Measurements from ENCODE around the gene ATP1B3. TPM values are rescaled to one million over a fixed set of nuclear protein-coding genes. Genes with fewer than 3 reads are reported as not detected.

The ATP1B3 gene
- 30.8 TPM for total RNA-seq

DNA sequence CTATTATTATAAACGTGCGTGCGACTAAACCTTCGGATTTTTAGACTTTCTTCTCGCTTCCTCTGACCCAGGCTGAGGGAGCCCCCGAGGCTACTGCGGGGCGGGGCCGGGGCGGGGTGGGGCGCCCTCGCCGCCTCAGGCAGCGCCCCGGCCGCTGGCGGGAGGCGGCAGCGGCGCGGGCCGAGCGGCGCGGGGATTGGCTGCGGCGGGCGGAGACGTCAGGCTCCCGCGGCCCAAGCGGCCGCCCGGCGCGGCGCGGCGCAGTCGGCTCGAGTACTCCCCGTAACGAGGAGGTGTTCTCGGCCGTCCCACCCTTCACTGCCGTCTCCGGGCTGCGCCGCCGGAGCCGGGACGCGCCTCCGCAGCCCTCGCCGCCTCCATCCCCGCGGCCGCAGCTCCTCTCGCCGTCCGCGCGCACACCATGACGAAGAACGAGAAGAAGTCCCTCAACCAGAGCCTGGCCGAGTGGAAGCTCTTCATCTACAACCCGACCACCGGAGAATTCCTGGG lies at the start of gene ATP1B3:
ATP1B3 (plus strand) TSS at position 263 of the 510 bp plus-strand sequence; CDS start at position 422, 159 bp downstream.
- Histone ChIP-seq H3K27ac (ENCODE audit: low read depth, low read length) (peak within 1 kb of the TSS; percentile 91), H3K27me3 (ENCODE audit: control insufficient read depth in 3 of 3, insufficient read depth in 3 of 3, low read length in 3 of 3) (no peaks in the 10 kb centered on the region), H3K4me3 (ENCODE audit: low read length in 3 of 3) (peak within 1 kb of the TSS; percentile 85 to 89 (median 88)), H3K4me1 (ENCODE audit: control insufficient read depth in 3 of 3, insufficient read depth in 3 of 3, low read length in 3 of 3) (peaks cover 4 to 12% (median 10%) of the 10 kb centered on the region in 3 donors), H3K9me3 (ENCODE audit: control insufficient read depth in 3 of 3, low read length in 3 of 3) (no peaks in the 10 kb centered on the region), H3K36me3 (ENCODE audit: control insufficient read depth in 3 of 3, insufficient read depth in 3 of 3, low read length in 3 of 3) (no peaks in the 10 kb centered on the region), H3K9ac (ENCODE audit: low read depth in 1 of 3, low read length in 3 of 3) (peak within 1 kb of the TSS; percentile 87 to 89 (median 87))

GRCh38 chr3:141828487-141828886 lies 48.0 kb upstream of the ATP1B3 start:
- Histone ChIP-seq H3K27ac (ENCODE audit: low read depth, low read length) (no peak overlapping the region), H3K4me1 (ENCODE audit: control insufficient read depth in 3 of 3, insufficient read depth in 3 of 3, low read length in 3 of 3) (peaks cover 0 to 2% (median 0%) of the 10 kb centered on the region in 3 donors), H3K36me3 (ENCODE audit: control insufficient read depth in 3 of 3, insufficient read depth in 3 of 3, low read length in 3 of 3) (no peaks in the 10 kb centered on the region), H3K9me3 (ENCODE audit: control insufficient read depth in 3 of 3, low read length in 3 of 3) (no peaks in the 10 kb centered on the region), H3K27me3 (ENCODE audit: control insufficient read depth in 3 of 3, insufficient read depth in 3 of 3, low read length in 3 of 3) (peaks cover 0 to 2% (median 0%) of the 10 kb centered on the region in 3 donors), H3K4me3 (ENCODE audit: low read length in 3 of 3) (no peak overlapping the region), H3K9ac (ENCODE audit: low read depth in 1 of 3, low read length in 3 of 3) (no peak overlapping the region)

DNA sequence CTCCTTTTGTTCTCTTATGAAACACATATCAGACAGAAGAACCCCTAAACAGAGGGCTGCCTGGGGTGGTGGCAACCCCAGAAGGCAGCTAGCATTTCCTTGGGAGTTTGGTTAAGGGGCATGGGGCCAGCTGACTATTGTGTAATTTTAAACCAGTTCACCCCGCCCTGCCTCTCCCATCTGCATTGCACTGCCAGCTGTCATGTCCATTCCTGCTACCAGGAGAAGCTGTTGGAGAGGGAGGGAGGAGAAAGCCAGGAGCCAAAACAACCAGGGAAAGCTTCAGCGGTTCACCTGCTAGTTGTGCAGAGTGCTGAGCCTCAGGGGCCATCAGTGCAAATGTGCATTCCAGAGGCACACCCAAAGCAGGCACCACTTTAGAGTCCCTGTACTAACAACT lies 47.6 kb upstream of the ATP1B3 start:
- H3K9ac ChIP-seq (ENCODE audit: low read depth in 1 of 3, low read length in 3 of 3) = no peak overlapping the region
- peaks cover 0 to under 1% (median 0%) of the 10 kb centered on the region in 3 donors for H3K27me3 ChIP-seq (ENCODE audit: control insufficient read depth in 3 of 3, insufficient read depth in 3 of 3, low read length in 3 of 3)
- H3K27ac ChIP-seq (ENCODE audit: low read depth, low read length) = no peak overlapping the region
- H3K9me3 ChIP-seq (ENCODE audit: control insufficient read depth in 3 of 3, low read length in 3 of 3) = no peaks in the 10 kb centered on the region
- H3K4me3 ChIP-seq (ENCODE audit: low read length in 3 of 3) = no peak overlapping the region
- H3K4me1 ChIP-seq (ENCODE audit: control insufficient read depth in 3 of 3, insufficient read depth in 3 of 3, low read length in 3 of 3) = peaks cover 0 to 2% (median 0%) of the 10 kb centered on the region in 3 donors
- H3K36me3 ChIP-seq (ENCODE audit: control insufficient read depth in 3 of 3, insufficient read depth in 3 of 3, low read length in 3 of 3) = no peaks in the 10 kb centered on the region

DNA sequence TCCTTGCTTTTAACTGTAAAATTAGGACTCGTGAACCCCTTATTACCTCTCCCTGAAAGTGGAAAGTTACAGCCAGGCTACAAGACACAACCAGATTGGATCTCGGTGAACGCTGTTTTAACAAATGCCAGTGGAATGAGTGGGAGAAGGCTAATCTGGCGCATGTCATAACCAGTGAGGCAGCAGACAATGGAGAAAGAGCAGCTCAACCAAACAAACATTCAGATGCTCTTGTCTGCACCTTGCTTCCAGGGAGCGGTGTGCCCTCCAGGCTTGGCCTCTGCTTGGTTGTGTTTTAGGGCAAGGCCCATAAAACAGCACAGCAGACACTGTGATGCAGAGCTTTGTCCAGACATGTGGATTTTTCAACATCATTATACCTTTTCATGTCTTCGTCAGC lies 45.9 kb upstream of the ATP1B3 start:
- H3K27me3 ChIP-seq (ENCODE audit: control insufficient read depth in 3 of 3, insufficient read depth in 3 of 3, low read length in 3 of 3) = no peaks in the 10 kb centered on the region
- H3K4me3 ChIP-seq (ENCODE audit: low read length in 3 of 3) = no peak overlapping the region
- H3K27ac ChIP-seq (ENCODE audit: low read depth, low read length) = no peak overlapping the region
- no peaks in the 10 kb centered on the region for H3K9me3 ChIP-seq (ENCODE audit: control insufficient read depth in 3 of 3, low read length in 3 of 3)
- peaks cover 0 to 2% (median 0%) of the 10 kb centered on the region in 3 donors for H3K4me1 ChIP-seq (ENCODE audit: control insufficient read depth in 3 of 3, insufficient read depth in 3 of 3, low read length in 3 of 3)
- H3K36me3 ChIP-seq (ENCODE audit: control insufficient read depth in 3 of 3, insufficient read depth in 3 of 3, low read length in 3 of 3) = no peaks in the 10 kb centered on the region
- no peak overlapping the region for H3K9ac ChIP-seq (ENCODE audit: low read depth in 1 of 3, low read length in 3 of 3)

GRCh38 chr3:141834292-141834691 lies 42.2 kb upstream of the ATP1B3 start:
- no peak overlapping the region for H3K9ac ChIP-seq (ENCODE audit: low read depth in 1 of 3, low read length in 3 of 3)
- H3K9me3 ChIP-seq (ENCODE audit: control insufficient read depth in 3 of 3, low read length in 3 of 3) = no peaks in the 10 kb centered on the region
- no peak overlapping the region for H3K4me3 ChIP-seq (ENCODE audit: low read length in 3 of 3)
- H3K4me1 ChIP-seq (ENCODE audit: control insufficient read depth in 3 of 3, insufficient read depth in 3 of 3, low read length in 3 of 3) = no peaks in the 10 kb centered on the region
- H3K27me3 ChIP-seq (ENCODE audit: control insufficient read depth in 3 of 3, insufficient read depth in 3 of 3, low read length in 3 of 3) = no peaks in the 10 kb centered on the region
- H3K27ac ChIP-seq (ENCODE audit: low read depth, low read length) = no peak overlapping the region
- no peaks in the 10 kb centered on the region for H3K36me3 ChIP-seq (ENCODE audit: control insufficient read depth in 3 of 3, insufficient read depth in 3 of 3, low read length in 3 of 3)

DNA sequence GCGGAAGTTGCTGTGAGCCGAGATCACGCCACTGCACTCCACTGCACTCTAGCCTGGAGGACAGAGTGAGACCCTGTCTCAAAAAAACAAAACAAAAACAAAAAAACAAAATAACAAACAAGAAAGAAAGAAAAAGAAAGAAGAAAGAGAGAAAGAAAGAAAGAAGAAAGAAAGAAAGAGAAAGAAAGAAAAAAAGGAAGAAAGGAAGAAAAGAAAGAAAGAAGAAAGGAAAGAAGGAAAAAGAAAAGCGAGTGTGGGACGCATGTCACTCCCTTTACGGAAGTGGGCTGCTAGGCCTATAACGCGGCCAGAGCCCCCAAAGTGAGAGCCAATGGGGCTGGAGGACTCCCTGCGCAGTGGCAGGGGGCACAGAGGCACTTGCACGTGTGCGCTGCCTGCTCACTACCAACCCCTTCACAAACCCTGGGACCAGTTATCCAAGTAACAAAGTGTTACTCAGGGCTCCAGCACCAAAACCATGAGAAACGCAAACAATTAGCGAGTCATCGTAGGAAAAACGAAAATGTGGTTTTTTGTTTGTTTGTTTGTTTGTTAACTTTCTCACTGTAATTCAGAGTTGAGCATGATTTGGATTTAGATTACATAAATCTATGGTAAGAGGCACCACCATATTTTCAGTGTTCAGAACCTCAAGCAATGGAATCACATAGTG lies 40.8 kb upstream of the ATP1B3 start:
- Histone ChIP-seq H3K9ac (ENCODE audit: low read depth in 1 of 3, low read length in 3 of 3) (no peak overlapping the region), H3K36me3 (ENCODE audit: control insufficient read depth in 3 of 3, insufficient read depth in 3 of 3, low read length in 3 of 3) (no peaks in the 10 kb centered on the region), H3K4me1 (ENCODE audit: control insufficient read depth in 3 of 3, insufficient read depth in 3 of 3, low read length in 3 of 3) (no peaks in the 10 kb centered on the region), H3K27me3 (ENCODE audit: control insufficient read depth in 3 of 3, insufficient read depth in 3 of 3, low read length in 3 of 3) (no peaks in the 10 kb centered on the region), H3K4me3 (ENCODE audit: low read length in 3 of 3) (no peak overlapping the region), H3K27ac (ENCODE audit: low read depth, low read length) (no peak overlapping the region), H3K9me3 (ENCODE audit: control insufficient read depth in 3 of 3, low read length in 3 of 3) (no peaks in the 10 kb centered on the region)

DNA sequence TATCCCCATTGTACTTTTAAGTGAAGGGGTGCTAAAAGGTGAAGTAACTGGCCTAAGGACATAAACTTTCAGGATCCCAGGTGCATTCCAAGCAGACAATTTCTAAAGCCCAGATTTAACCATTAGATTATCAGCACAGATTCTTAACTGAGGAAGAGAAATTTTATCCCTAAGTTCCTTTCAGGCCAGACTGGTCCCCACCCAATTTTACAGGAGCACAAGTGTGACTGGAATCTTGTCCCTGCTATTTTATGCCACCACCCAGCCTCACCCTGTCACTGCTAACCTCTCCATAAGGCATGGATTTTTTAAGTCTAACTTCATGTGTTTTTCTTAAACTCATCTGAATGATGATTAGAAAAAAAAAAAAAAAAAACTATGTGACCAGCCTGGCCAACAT lies 37.1 kb upstream of the ATP1B3 start:
- H3K9ac ChIP-seq (ENCODE audit: low read depth in 1 of 3, low read length in 3 of 3) = no peak overlapping the region
- no peaks in the 10 kb centered on the region for H3K4me1 ChIP-seq (ENCODE audit: control insufficient read depth in 3 of 3, insufficient read depth in 3 of 3, low read length in 3 of 3)
- H3K27me3 ChIP-seq (ENCODE audit: control insufficient read depth in 3 of 3, insufficient read depth in 3 of 3, low read length in 3 of 3) = no peaks in the 10 kb centered on the region
- no peaks in the 10 kb centered on the region for H3K36me3 ChIP-seq (ENCODE audit: control insufficient read depth in 3 of 3, insufficient read depth in 3 of 3, low read length in 3 of 3)
- no peak overlapping the region for H3K4me3 ChIP-seq (ENCODE audit: low read length in 3 of 3)
- H3K9me3 ChIP-seq (ENCODE audit: control insufficient read depth in 3 of 3, low read length in 3 of 3) = no peaks in the 10 kb centered on the region
- H3K27ac ChIP-seq (ENCODE audit: low read depth, low read length) = no peak overlapping the region

- Histone ChIP-seq H3K27ac (ENCODE audit: low read depth, low read length) (no peak overlapping the region), H3K9ac (ENCODE audit: low read depth in 1 of 3, low read length in 3 of 3) (no peak overlapping the region), H3K9me3 (ENCODE audit: control insufficient read depth in 3 of 3, low read length in 3 of 3) (no peaks in the 10 kb centered on the region), H3K4me3 (ENCODE audit: low read length in 3 of 3) (no peak overlapping the region), H3K36me3 (ENCODE audit: control insufficient read depth in 3 of 3, insufficient read depth in 3 of 3, low read length in 3 of 3) (no peaks in the 10 kb centered on the region), H3K4me1 (ENCODE audit: control insufficient read depth in 3 of 3, insufficient read depth in 3 of 3, low read length in 3 of 3) (no peaks in the 10 kb centered on the region), H3K27me3 (ENCODE audit: control insufficient read depth in 3 of 3, insufficient read depth in 3 of 3, low read length in 3 of 3) (no peaks in the 10 kb centered on the region)
Measured at GRCh38 chr3:141840737-141841544, 35.5 kb upstream of the ATP1B3 start.

GRCh38 chr3:141844108-141844507 lies 32.3 kb upstream of the ATP1B3 start:
- no peak overlapping the region for H3K4me3 ChIP-seq (ENCODE audit: low read length in 3 of 3)
- no peaks in the 10 kb centered on the region for H3K27me3 ChIP-seq (ENCODE audit: control insufficient read depth in 3 of 3, insufficient read depth in 3 of 3, low read length in 3 of 3)
- no peaks in the 10 kb centered on the region for H3K9me3 ChIP-seq (ENCODE audit: control insufficient read depth in 3 of 3, low read length in 3 of 3)
- H3K4me1 ChIP-seq (ENCODE audit: control insufficient read depth in 3 of 3, insufficient read depth in 3 of 3, low read length in 3 of 3) = no peaks in the 10 kb centered on the region
- H3K36me3 ChIP-seq (ENCODE audit: control insufficient read depth in 3 of 3, insufficient read depth in 3 of 3, low read length in 3 of 3) = no peaks in the 10 kb centered on the region
- no peak overlapping the region for H3K9ac ChIP-seq (ENCODE audit: low read depth in 1 of 3, low read length in 3 of 3)
- H3K27ac ChIP-seq (ENCODE audit: low read depth, low read length) = no peak overlapping the region

- no peak overlapping the region for H3K27ac ChIP-seq (ENCODE audit: low read depth, low read length)
- no peaks in the 10 kb centered on the region for H3K36me3 ChIP-seq (ENCODE audit: control insufficient read depth in 3 of 3, insufficient read depth in 3 of 3, low read length in 3 of 3)
- H3K27me3 ChIP-seq (ENCODE audit: control insufficient read depth in 3 of 3, insufficient read depth in 3 of 3, low read length in 3 of 3) = no peaks in the 10 kb centered on the region
- no peak overlapping the region for H3K4me3 ChIP-seq (ENCODE audit: low read length in 3 of 3)
- H3K4me1 ChIP-seq (ENCODE audit: control insufficient read depth in 3 of 3, insufficient read depth in 3 of 3, low read length in 3 of 3) = no peaks in the 10 kb centered on the region
- no peaks in the 10 kb centered on the region for H3K9me3 ChIP-seq (ENCODE audit: control insufficient read depth in 3 of 3, low read length in 3 of 3)
- H3K9ac ChIP-seq (ENCODE audit: low read depth in 1 of 3, low read length in 3 of 3) = no peak overlapping the region
Measured at GRCh38 chr3:141844812-141845211, 31.6 kb upstream of the ATP1B3 start.
